Measurements from ENCODE around the gene GSG1L.
"Not testable (repeated sequence)": the region's sequence is repeated elsewhere in the genome, so short reads cannot be mapped to it uniquely, and the experiment has no call there.

The GSG1L gene

GRCh38 chr16:27943766-27944165, 119.7 kb downstream of the GSG1L start:
- H3K4me3 ChIP-seq (ENCODE audit: low read depth, low read length): no peak overlapping the region
- TF ChIP-seq MAX (IDR thresholded peaks at IDR 0.05; ENCODE audit: low read depth, low read length) (no peak), MYC (IDR thresholded peaks at IDR 0.05; ENCODE audit: low read depth, low read length) (no peak), POLR2A (IDR thresholded peaks at IDR 0.05; ENCODE audit: extremely low read depth, insufficient read length) (no peak), CTCF (IDR thresholded peaks at IDR 0.05; ENCODE audit: low read depth, low read length) (no peak)
- no peak for DNase-seq (ENCODE audit: low read depth)

GRCh38 chr16:27942071-27942470, 121.4 kb downstream of the GSG1L start:
- H3K4me3 ChIP-seq (ENCODE audit: low read depth, low read length); DNase-seq (ENCODE audit: low read depth): not testable (repeated sequence)

GRCh38 chr16:27935076-27935475, 128.4 kb downstream of the GSG1L start:
- TF ChIP-seq POLR2A (IDR thresholded peaks at IDR 0.05; ENCODE audit: extremely low read depth, insufficient read length) (no peak), CTCF (IDR thresholded peaks at IDR 0.05; ENCODE audit: low read depth, low read length) (no peak), MYC (IDR thresholded peaks at IDR 0.05; ENCODE audit: low read depth, low read length) (no peak), MAX (IDR thresholded peaks at IDR 0.05; ENCODE audit: low read depth, low read length) (no peak)
- no peak overlapping the region for H3K4me3 ChIP-seq (ENCODE audit: low read depth, low read length)
- DNase-seq (ENCODE audit: low read depth): no peak

- TF ChIP-seq MAX (IDR thresholded peaks at IDR 0.05; ENCODE audit: low read depth, low read length) (no peak), POLR2A (IDR thresholded peaks at IDR 0.05; ENCODE audit: extremely low read depth, insufficient read length) (no peak), MYC (IDR thresholded peaks at IDR 0.05; ENCODE audit: low read depth, low read length) (no peak)
- DNase-seq (ENCODE audit: low read depth): no peak
- no peak overlapping the region for H3K4me3 ChIP-seq (ENCODE audit: low read depth, low read length)
Measured at GRCh38 chr16:27932542-27933135, 130.9 kb downstream of the GSG1L start.

- DNase-seq (ENCODE audit: low read depth): no peak
- no peak overlapping the region for H3K4me3 ChIP-seq (ENCODE audit: low read depth, low read length)
- TF ChIP-seq POLR2A (IDR thresholded peaks at IDR 0.05; ENCODE audit: extremely low read depth, insufficient read length): no peak
- no peak for TF ChIP-seq MAX (IDR thresholded peaks at IDR 0.05; ENCODE audit: low read depth, low read length)
- TF ChIP-seq CTCF (IDR thresholded peaks at IDR 0.05; ENCODE audit: low read depth, low read length): no peak
- TF ChIP-seq MYC (IDR thresholded peaks at IDR 0.05; ENCODE audit: low read depth, low read length): no peak
Measured at GRCh38 chr16:27929818-27930217, 133.7 kb downstream of the GSG1L start.

- TF ChIP-seq MYC (IDR thresholded peaks at IDR 0.05; ENCODE audit: low read depth, low read length) (no peak), MAX (IDR thresholded peaks at IDR 0.05; ENCODE audit: low read depth, low read length) (no peak), CTCF (IDR thresholded peaks at IDR 0.05; ENCODE audit: low read depth, low read length) (no peak), POLR2A (IDR thresholded peaks at IDR 0.05; ENCODE audit: extremely low read depth, insufficient read length) (no peak)
- H3K4me3 ChIP-seq (ENCODE audit: low read depth, low read length): no peak overlapping the region
- DNase-seq (ENCODE audit: low read depth): no peak
Measured at GRCh38 chr16:27928542-27928941, 135.0 kb downstream of the GSG1L start.

All from NB4 (cell line).